ENCODE data around the gene C1QTNF3. TPM values are rescaled to one million over a fixed set of nuclear protein-coding genes. Genes with fewer than 3 reads are reported as not detected.
"Not testable (repeated sequence)": the region's sequence is repeated elsewhere in the genome, so short reads cannot be mapped to it uniquely, and the experiment has no call there.

C1QTNF3 gene
- total RNA-seq, 4 donors from 2014 or later, result 7.2 to 33.0 (median 11.4) TPM

DNA sequence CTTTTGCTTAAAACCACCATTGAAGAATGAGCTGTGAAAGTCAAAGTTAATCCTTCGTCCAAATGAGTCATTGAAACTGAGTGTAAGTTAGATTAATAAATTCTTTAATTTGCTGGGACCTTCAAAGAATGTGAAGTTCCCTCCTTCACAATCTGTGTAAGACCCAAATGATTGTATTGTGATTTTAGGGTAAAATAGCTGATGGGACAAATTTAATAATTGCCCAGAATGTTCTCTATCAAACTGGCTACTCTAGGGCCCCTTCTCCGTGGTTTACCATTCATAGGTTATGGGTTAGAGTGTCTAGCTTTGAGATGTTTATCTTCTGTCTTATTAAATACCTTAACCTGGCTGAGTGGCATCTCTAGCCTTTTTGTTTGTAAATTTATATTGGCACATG, 11.9 kb downstream of the C1QTNF3 start:
- Histone ChIP-seq H3K4me3 (no peak overlapping the region), H3K27me3 (no peaks in the 10 kb centered on the region), H3K36me3 (no peaks in the 10 kb centered on the region), H3K4me1 (no peaks in the 10 kb centered on the region), H3K9me3 (no peaks in the 10 kb centered on the region), H3K27ac (no peak overlapping the region)
- DNase-seq, result no peak
- TF ChIP-seq, protein P1, sequence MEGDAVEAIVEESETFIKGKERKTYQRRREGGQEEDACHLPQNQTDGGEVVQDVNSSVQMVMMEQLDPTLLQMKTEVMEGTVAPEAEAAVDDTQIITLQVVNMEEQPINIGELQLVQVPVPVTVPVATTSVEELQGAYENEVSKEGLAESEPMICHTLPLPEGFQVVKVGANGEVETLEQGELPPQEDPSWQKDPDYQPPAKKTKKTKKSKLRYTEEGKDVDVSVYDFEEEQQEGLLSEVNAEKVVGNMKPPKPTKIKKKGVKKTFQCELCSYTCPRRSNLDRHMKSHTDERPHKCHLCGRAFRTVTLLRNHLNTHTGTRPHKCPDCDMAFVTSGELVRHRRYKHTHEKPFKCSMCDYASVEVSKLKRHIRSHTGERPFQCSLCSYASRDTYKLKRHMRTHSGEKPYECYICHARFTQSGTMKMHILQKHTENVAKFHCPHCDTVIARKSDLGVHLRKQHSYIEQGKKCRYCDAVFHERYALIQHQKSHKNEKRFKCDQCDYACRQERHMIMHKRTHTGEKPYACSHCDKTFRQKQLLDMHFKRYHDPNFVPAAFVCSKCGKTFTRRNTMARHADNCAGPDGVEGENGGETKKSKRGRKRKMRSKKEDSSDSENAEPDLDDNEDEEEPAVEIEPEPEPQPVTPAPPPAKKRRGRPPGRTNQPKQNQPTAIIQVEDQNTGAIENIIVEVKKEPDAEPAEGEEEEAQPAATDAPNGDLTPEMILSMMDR (IDR thresholded peaks at IDR 0.05), result no peak
- TF ChIP-seq POLR2A (IDR thresholded peaks at IDR 0.05), result no peak

GRCh38 chr5:34030585-34030984, 12.4 kb downstream of the C1QTNF3 start:
- not testable (repeated sequence) for H3K4me3 ChIP-seq, H3K27me3 ChIP-seq, H3K4me1 ChIP-seq, DNase-seq, H3K9me3 ChIP-seq, H3K36me3 ChIP-seq, H3K27ac ChIP-seq

- H3K9me3 ChIP-seq, result no peaks in the 10 kb centered on the region
- no peak overlapping the region for H3K4me3 ChIP-seq
- H3K36me3 ChIP-seq, result no peaks in the 10 kb centered on the region
- H3K4me1 ChIP-seq, result no peaks in the 10 kb centered on the region
- no peak overlapping the region for H3K27ac ChIP-seq
- no peak for DNase-seq
- TF ChIP-seq, protein P1 (IDR thresholded peaks at IDR 0.05), result no peak
- no peak for TF ChIP-seq POLR2A (IDR thresholded peaks at IDR 0.05)
- no peaks in the 10 kb centered on the region for H3K27me3 ChIP-seq
Observed at GRCh38 chr5:34030048-34030447, 13.0 kb downstream of the C1QTNF3 start.

DNA sequence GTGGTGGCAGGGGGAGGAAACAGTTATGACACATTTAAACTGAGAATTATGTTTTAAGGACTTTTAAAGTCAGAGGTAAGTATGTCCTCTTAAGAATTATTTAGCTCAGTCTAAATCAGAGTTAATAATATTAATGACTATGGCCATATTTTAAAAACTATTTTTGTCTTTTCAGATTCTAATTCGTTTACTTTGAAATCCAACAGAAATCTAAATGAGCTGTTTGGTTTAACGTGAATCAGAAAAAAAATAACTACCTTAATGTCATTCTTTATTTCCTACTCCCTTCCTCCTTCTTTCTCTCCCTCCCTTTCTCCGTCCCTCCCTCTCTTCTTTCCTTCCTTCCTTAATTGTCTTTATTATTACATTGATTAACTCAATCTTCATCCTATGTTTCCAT, 14.7 kb downstream of the C1QTNF3 start:
- no peak for DNase-seq
- TF ChIP-seq, protein P1 (IDR thresholded peaks at IDR 0.05), result no peak
- no peak for TF ChIP-seq POLR2A (IDR thresholded peaks at IDR 0.05)

GRCh38 chr5:34026089-34026761, 16.8 kb downstream of the C1QTNF3 start:
- no peaks in the 10 kb centered on the region for H3K4me1 ChIP-seq
- peaks cover 0 to 3% (median 0%) of the 10 kb centered on the region in 3 donors for H3K36me3 ChIP-seq
- no peak overlapping the region for H3K27ac ChIP-seq
- no peaks in the 10 kb centered on the region for H3K9me3 ChIP-seq
- DNase-seq, result no peak
- H3K27me3 ChIP-seq, result no peaks in the 10 kb centered on the region
- TF ChIP-seq POLR2A (IDR thresholded peaks at IDR 0.05), result no peak
- TF ChIP-seq, protein P1 (IDR thresholded peaks at IDR 0.05), result no peak
- no peak overlapping the region for H3K4me3 ChIP-seq

More for the DNA sequence above, 14.7 kb downstream of the C1QTNF3 start:
- H3K9me3 ChIP-seq, result no peaks in the 10 kb centered on the region
- no peak overlapping the region for H3K27ac ChIP-seq
- no peaks in the 10 kb centered on the region for H3K4me1 ChIP-seq
- no peak overlapping the region for H3K4me3 ChIP-seq
- peaks cover 0 to 3% (median 0%) of the 10 kb centered on the region in 3 donors for H3K36me3 ChIP-seq
- no peaks in the 10 kb centered on the region for H3K27me3 ChIP-seq

DNA sequence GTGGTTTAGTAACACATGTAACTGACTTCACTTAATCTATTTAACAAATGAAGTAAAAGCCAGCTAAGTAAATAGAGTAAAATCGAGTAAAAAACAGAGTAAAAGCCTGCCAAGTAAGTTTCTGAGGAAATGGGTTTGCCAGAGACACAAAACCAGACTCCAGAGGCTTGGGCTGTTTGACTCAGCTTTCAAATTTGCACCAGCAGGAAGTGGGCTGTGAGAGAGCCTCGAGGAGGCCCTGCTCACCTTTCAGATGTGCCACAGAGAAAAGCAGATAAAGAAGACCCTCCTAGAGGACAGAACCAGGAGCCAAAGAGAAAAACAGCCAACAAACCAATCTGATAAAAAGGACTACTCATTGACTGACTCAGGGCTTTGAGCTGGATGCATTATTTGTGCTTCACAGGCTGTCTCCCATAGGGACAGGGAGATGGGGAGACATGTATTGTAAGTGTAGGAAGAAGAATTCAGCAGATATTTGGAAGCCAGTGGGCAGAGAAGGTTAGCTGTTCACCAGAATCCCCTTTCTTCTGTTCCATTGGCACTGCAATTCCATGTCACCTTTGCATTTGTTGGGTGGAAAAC, 20.8 kb downstream of the C1QTNF3 start:
- peak overlapping the region in 1 of 4 donors; percentile 8 for H3K27ac ChIP-seq
- TF ChIP-seq, protein P1 (IDR thresholded peaks at IDR 0.05), result no peak
- TF ChIP-seq POLR2A (IDR thresholded peaks at IDR 0.05), result no peak
- no peaks in the 10 kb centered on the region for H3K27me3 ChIP-seq
- no peaks in the 10 kb centered on the region for H3K9me3 ChIP-seq
- H3K4me3 ChIP-seq, result no peak overlapping the region
- H3K36me3 ChIP-seq, result peaks cover 0 to 3% (median 0%) of the 10 kb centered on the region in 3 donors
- H3K4me1 ChIP-seq, result no peaks in the 10 kb centered on the region
- no peak for DNase-seq
